ENCODE results near the gene DIP2B. TPM values are rescaled to one million over a fixed set of nuclear protein-coding genes. Genes with fewer than 3 reads are reported as not detected.
"Not testable (repeated sequence)": the region's sequence is repeated elsewhere in the genome, so short reads cannot be mapped to it uniquely, and the experiment has no call there.

The DIP2B gene
- total RNA-seq, 1 donor from 2014 or later = 28.9 TPM

DNA sequence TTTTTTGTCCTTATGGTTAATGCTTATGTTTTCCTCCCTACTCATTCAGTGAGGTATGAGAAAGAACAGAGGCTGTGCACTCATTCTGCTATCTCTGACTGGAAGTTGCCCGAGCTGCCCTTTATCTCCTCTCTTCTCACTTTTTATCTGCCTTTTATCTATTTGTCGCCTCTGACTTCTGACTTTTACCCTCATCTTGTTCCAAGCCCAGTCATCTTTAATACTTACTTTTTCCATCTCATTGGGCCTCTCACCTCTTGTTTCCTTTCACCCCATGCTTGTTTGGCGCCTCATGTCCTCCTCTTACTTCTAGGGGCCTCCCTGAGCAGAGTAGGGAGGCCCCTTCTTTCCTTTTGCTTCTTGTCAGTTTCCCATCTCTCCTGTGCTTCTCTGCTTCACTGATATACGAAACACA is 50.7 kb downstream of the DIP2B start:
- H3K27me3 Mint-ChIP-seq (ENCODE audit: unreplicated experiment) = no peaks in the 10 kb centered on the region
- peaks cover 3% of the 10 kb centered on the region for H3K4me1 Mint-ChIP-seq (ENCODE audit: unreplicated experiment)
- H3K4me3 Mint-ChIP-seq (ENCODE audit: unreplicated experiment) = no peak overlapping the region
- H3K9me3 Mint-ChIP-seq (ENCODE audit: unreplicated experiment) = no peaks in the 10 kb centered on the region
- H3K36me3 Mint-ChIP-seq (ENCODE audit: unreplicated experiment) = peaks cover 5% of the 10 kb centered on the region
- no peak overlapping the region for H3K27ac Mint-ChIP-seq (ENCODE audit: unreplicated experiment)
- no peak for TF ChIP-seq CTCF (IDR thresholded peaks at IDR 0.05)
- DNase-seq (ENCODE audit: extremely low spot score, unreplicated experiment) = no peak

DNA sequence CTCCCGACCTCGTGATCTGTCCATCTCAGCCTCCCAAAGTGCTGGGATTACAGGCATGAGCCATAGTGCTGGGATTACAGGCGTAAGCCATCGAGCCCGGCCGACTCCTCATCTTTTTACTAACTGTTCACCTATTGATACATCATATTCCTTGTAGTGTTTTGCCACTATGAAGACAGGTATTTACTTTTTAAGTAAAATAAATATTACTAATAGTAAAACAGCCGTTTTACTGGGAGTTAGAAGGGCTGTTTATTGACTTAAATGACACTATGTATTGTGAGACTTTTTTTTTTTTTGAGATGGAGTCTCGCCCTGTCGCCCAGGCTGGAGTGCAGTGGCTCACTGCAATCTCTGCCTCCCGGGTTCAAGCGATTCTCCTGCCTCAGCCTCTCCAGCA is 51.5 kb downstream of the DIP2B start:
- no peak overlapping the region for H3K4me3 Mint-ChIP-seq (ENCODE audit: unreplicated experiment)
- peaks cover 3% of the 10 kb centered on the region for H3K4me1 Mint-ChIP-seq (ENCODE audit: unreplicated experiment)
- no peak overlapping the region for H3K27ac Mint-ChIP-seq (ENCODE audit: unreplicated experiment)

DNA sequence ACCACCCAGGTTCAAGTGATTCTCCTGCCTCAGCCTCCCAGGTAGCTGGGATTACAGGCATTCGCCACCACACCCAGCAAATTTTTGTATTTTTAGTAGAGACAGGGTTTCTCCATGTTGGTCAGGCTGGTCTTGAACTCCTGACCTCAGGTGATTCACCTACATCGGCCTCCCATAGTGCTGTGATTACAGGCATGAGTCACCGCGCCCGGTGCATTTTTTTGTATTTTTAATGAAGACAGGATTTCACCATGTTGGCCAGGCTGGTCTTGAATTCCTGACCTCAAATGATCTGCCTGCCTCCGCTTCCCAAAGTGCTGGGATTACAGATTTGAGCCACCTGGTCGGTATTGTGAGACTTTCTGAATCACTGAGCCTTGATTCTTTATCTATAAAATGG is 52.0 kb downstream of the DIP2B start:
- H3K36me3 Mint-ChIP-seq (ENCODE audit: unreplicated experiment); H3K27me3 Mint-ChIP-seq (ENCODE audit: unreplicated experiment); H3K27ac Mint-ChIP-seq (ENCODE audit: unreplicated experiment); DNase-seq (ENCODE audit: extremely low spot score, unreplicated experiment); H3K4me1 Mint-ChIP-seq (ENCODE audit: unreplicated experiment); H3K9me3 Mint-ChIP-seq (ENCODE audit: unreplicated experiment); H3K4me3 Mint-ChIP-seq (ENCODE audit: unreplicated experiment): not testable (repeated sequence)

More for the DNA sequence above, 51.5 kb downstream of the DIP2B start:
- no peak for DNase-seq (ENCODE audit: extremely low spot score, unreplicated experiment)
- Mint-ChIP-seq H3K27me3 (ENCODE audit: unreplicated experiment) (no peaks in the 10 kb centered on the region), H3K36me3 (ENCODE audit: unreplicated experiment) (peaks cover 5% of the 10 kb centered on the region), H3K9me3 (ENCODE audit: unreplicated experiment) (no peaks in the 10 kb centered on the region)
- no peak for TF ChIP-seq CTCF (IDR thresholded peaks at IDR 0.05)

DNA sequence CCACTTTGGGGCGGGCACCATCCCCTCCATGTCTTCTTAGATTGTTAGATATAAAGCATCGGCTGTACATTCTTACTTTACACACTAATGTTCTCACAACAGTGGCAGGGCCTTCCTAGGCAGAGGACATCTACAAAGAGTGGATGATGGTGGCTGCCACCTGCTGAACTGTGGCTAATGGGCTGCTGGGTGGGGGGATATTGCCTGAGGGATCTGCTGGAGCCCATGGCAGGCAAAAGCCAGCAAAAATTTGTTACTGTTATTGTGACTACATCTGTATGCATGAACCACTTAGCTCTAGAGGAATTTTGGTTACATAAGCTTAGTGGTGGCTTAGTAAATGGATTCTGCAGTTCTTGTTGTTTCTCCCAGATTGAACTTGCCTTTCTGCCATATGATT is 52.6 kb downstream of the DIP2B start:
- Mint-ChIP-seq H3K27ac (ENCODE audit: unreplicated experiment) (no peak overlapping the region), H3K27me3 (ENCODE audit: unreplicated experiment) (no peaks in the 10 kb centered on the region), H3K9me3 (ENCODE audit: unreplicated experiment) (no peaks in the 10 kb centered on the region), H3K36me3 (ENCODE audit: unreplicated experiment) (peaks cover 5% of the 10 kb centered on the region), H3K4me3 (ENCODE audit: unreplicated experiment) (no peak overlapping the region), H3K4me1 (ENCODE audit: unreplicated experiment) (peaks cover 3% of the 10 kb centered on the region)
- no peak for TF ChIP-seq CTCF (IDR thresholded peaks at IDR 0.05)
- DNase-seq (ENCODE audit: extremely low spot score, unreplicated experiment) = no peak

DNA sequence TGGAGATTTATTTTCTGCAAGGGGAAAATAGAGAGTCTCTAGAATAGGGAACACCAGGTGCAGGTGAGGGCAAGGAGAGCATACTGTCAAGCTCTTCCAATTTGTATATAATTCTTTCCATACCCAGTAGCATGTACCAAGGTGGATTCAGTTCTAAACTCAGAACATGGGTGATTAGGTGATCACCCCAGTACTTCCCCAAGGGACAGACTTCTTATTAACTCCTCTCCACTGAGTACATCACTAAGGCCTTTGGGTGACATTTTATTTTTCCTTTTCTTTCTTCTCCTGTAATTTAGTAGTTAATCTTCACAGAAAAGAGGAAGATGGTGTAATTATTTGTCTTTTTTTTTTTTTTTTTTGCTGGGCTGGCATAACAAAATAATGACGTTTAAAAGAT is 54.2 kb downstream of the DIP2B start:
- no peak for TF ChIP-seq CTCF (IDR thresholded peaks at IDR 0.05)
- no peak overlapping the region for H3K27ac Mint-ChIP-seq (ENCODE audit: unreplicated experiment)
- H3K4me1 Mint-ChIP-seq (ENCODE audit: unreplicated experiment) = peaks cover 3% of the 10 kb centered on the region

More for the DNA sequence above, 54.2 kb downstream of the DIP2B start:
- no peaks in the 10 kb centered on the region for H3K27me3 Mint-ChIP-seq (ENCODE audit: unreplicated experiment)
- H3K4me3 Mint-ChIP-seq (ENCODE audit: unreplicated experiment) = no peak overlapping the region
- no peak for DNase-seq (ENCODE audit: extremely low spot score, unreplicated experiment)
- H3K36me3 Mint-ChIP-seq (ENCODE audit: unreplicated experiment) = no peaks in the 10 kb centered on the region
- H3K9me3 Mint-ChIP-seq (ENCODE audit: unreplicated experiment) = no peaks in the 10 kb centered on the region

All from osteocyte (in vitro differentiated cells).